PC-3 (cell line): Measurements from ENCODE around the gene RND3. TPM values are rescaled to one million over a fixed set of nuclear protein-coding genes. Genes with fewer than 3 reads are reported as not detected.

ENCODE experiments used
- ATAC-seq: fragments of 200-7000 bp; cut with Tn5 transposase; 2 replicates; pipeline ENCODE4 v1.9.1; 2020; ENCODE audit warnings: mild to moderate bottlenecking, moderate library complexity
- BruUV-seq: library from RNA; stranded (reverse); fragments of 400-500 nt; replicated peaks from 2 replicates; lab custom pipeline; 2021; lab: Mats Ljungman, UMichigan
- CTCF ChIA-PET: fragments of 300-600 bp; sonication (Branson Sonifier 250); formaldehyde crosslinking; loops from one replicate; lab custom pipeline; 2022; ENCODE audit warnings: antibody characterized with exemption; lab: Charles Lee
- POLR2A ChIA-PET: fragments of 300-600 bp; sonication (Branson Sonifier 250); formaldehyde crosslinking; loops from one replicate; lab custom pipeline; 2022; ENCODE audit warnings: antibody characterized with exemption; ENCODE audit not compliant: unreplicated experiment; lab: Charles Lee
- DNase-seq: peaks from one replicate; pipeline ENCODE4 v3.0.0-alpha.2; 2015
- H2AFZ ChIP-seq: fragments of 300-600 bp; sonication (generic); 2 replicates; pipeline ENCODE4 v1.6.0; 2016; ENCODE audit warnings: antibody characterized with exemption, low read length
- H3F3A ChIP-seq: fragments of 300-600 bp; sonication (generic); one replicate; pipeline ENCODE4 v1.6.0; 2017; ENCODE audit warnings: antibody characterized with exemption, low read length, control low read depth, mild to moderate bottlenecking; ENCODE audit not compliant: unreplicated experiment
- H3K27ac ChIP-seq: fragments of 300-600 bp; sonication (generic); 2 replicates; pipeline ENCODE4 v1.5.1; 2016; ENCODE audit warnings: mild to moderate bottlenecking, low read length
- H3K27me3 ChIP-seq: fragments of 300-600 bp; sonication (generic); 2 replicates; pipeline ENCODE4 v1.6.1; 2016; ENCODE audit warnings: low read length, mixed read lengths
- H3K36me3 ChIP-seq: fragments of 300-600 bp; sonication (generic); 2 replicates; pipeline ENCODE4 v1.6.1; 2016; ENCODE audit warnings: low read depth, mixed run types, low read length, mixed read lengths
- H3K4me1 ChIP-seq: fragments of 300-600 bp; sonication (generic); 2 replicates; pipeline ENCODE4 v1.5.1; 2016; ENCODE audit warnings: low read length; ENCODE audit not compliant: insufficient read depth
- H3K4me2 ChIP-seq: fragments of 300-600 bp; sonication (generic); 2 replicates; pipeline ENCODE4 v1.6.0; 2016; ENCODE audit warnings: low read length
- H3K4me3 ChIP-seq: fragments of 300-600 bp; sonication (generic); 2 replicates; pipeline ENCODE4 v1.5.1; 2016; ENCODE audit warnings: mild to moderate bottlenecking, low read length, mixed read lengths
- H3K79me2 ChIP-seq: fragments of 300-600 bp; sonication (generic); 2 replicates; pipeline ENCODE4 v1.6.1; 2017; ENCODE audit warnings: low read length, mixed read lengths
- H3K9ac ChIP-seq: fragments of 300-600 bp; sonication (generic); 2 replicates; pipeline ENCODE4 v1.6.0; 2016; ENCODE audit warnings: mild to moderate bottlenecking, low read length
- H3K9me2 ChIP-seq: fragments of 300-600 bp; sonication (generic); replicated peaks from 2 replicates; pipeline ENCODE4 v1.6.1; 2016; ENCODE audit warnings: mixed run types, low read length, mixed read lengths
- H3K9me3 ChIP-seq: fragments of 300-600 bp; sonication (generic); 2 replicates; pipeline ENCODE4 v1.6.1; 2016; ENCODE audit warnings: low read length, mixed read lengths
- H4K20me1 ChIP-seq: fragments of 300-600 bp; sonication (generic); 2 replicates; pipeline ENCODE4 v1.6.1; 2016; ENCODE audit warnings: low read length, mixed read lengths
- CTCF ChIP-seq: fragments of 300-600 bp; sonication (generic); conservative IDR thresholded peaks from 2 replicates; pipeline ENCODE4 v1.5.1; 2017; ENCODE audit warnings: antibody characterized with exemption, low read depth, mild to moderate bottlenecking, low read length
- EZH2 ChIP-seq: fragments of 300-600 bp; sonication (generic); IDR thresholded peaks from one replicate; pipeline ENCODE4 v1.6.1; 2017; ENCODE audit warnings: antibody characterized with exemption, mild to moderate bottlenecking, low read length; ENCODE audit not compliant: unreplicated experiment
- EZH2phosphoT487 ChIP-seq: fragments of 300-600 bp; sonication (generic); IDR thresholded peaks from 2 replicates; pipeline ENCODE4 v1.6.1; 2018; ENCODE audit warnings: mild to moderate bottlenecking, antibody characterized with exemption, low read length, borderline replicate concordance
- intact Hi-C: fragments of 100-400 bp; cut with micrococcal nuclease; formaldehyde crosslinking; loops from 2 replicates; pipeline ENCODE4 v1.9.0; 2023
- total RNA-seq: library from RNA; depleted of rRNA; stranded (reverse); fragments of >200 nt; gene quantifications from 2 replicates; pipeline ENCODE4 v1.2.3, GENCODE V29; 2014

Gene RND3
- total RNA-seq, 1 experiment from 2014 or later = 201 TPM

- peaks cover 69% of the 10 kb centered on the region for H4K20me1 ChIP-seq
- peaks cover 100% of the 10 kb centered on the region for H3K79me2 ChIP-seq
- H3K27ac ChIP-seq = peak overlapping the region; percentile 98
- POLR2A ChIA-PET = no interaction called here
- ATAC-seq = no peak
- H3K4me2 ChIP-seq = peak overlapping the region; percentile 98
- H2AFZ ChIP-seq = no peak overlapping the region
- H3K4me3 ChIP-seq = no peak overlapping the region
- CTCF ChIA-PET = no interaction called here
- DNase-seq = peak; percentile 1
- peaks cover 20% of the 10 kb centered on the region for H3F3A ChIP-seq
- no peak overlapping the region for H3K9ac ChIP-seq
- intact Hi-C loops = loop anchor here (5.0 kb wide), 1 partner anchor 308 kb away; no protein-coding TSS in a partner anchor
- no peaks in the 10 kb centered on the region for H3K9me2 ChIP-seq
- TF ChIP-seq EZH2 (no peak), CTCF (no peak), EZH2phosphoT487 (no peak)
- H3K36me3 ChIP-seq = peaks cover 80% of the 10 kb centered on the region
- BruUV-seq = no TSS peak
- H3K9me3 ChIP-seq = no peaks in the 10 kb centered on the region
- H3K4me1 ChIP-seq = peaks cover 88% of the 10 kb centered on the region
- H3K27me3 ChIP-seq = no peaks in the 10 kb centered on the region
Observed at GRCh38 chr2:150475479-150476250, 11.8 kb downstream of the RND3 start.

- Histone ChIP-seq H4K20me1 (peaks cover 81% of the 10 kb centered on the region), H3K4me2 (peak overlapping the region; percentile 98)
- intact Hi-C loops = loop anchor here (5.0 kb wide), 1 partner anchor 307 kb away; no protein-coding TSS in a partner anchor
Observed at GRCh38 chr2:150474326-150475074, 13.0 kb downstream of the RND3 start.

More at GRCh38 chr2:150474326-150475074, 13.0 kb downstream of the RND3 start:
- TF ChIP-seq CTCF (no peak), EZH2 (no peak), EZH2phosphoT487 (no peak)
- Histone ChIP-seq H3K36me3 (peaks cover 86% of the 10 kb centered on the region), H3K9me2 (no peaks in the 10 kb centered on the region), H3F3A (peaks cover 12% of the 10 kb centered on the region), H3K4me1 (peaks cover 86% of the 10 kb centered on the region), H2AFZ (no peak overlapping the region), H3K27me3 (no peaks in the 10 kb centered on the region), H3K27ac (peak overlapping the region; percentile 53), H3K9me3 (no peaks in the 10 kb centered on the region), H3K9ac (no peak overlapping the region), H3K4me3 (no peak overlapping the region), H3K79me2 (peaks cover 100% of the 10 kb centered on the region)
- POLR2A ChIA-PET = interaction anchor here (0.6 to 1.0 kb wide), 4 partner anchors 10 to 787 kb away, joined by 3 to 5 read pairs (median 4); partner anchors contain the start of gene RBM43
- CTCF ChIA-PET = no interaction called here
- peak; percentile 3; the same call in 1 of the 2 replicates for ATAC-seq
- DNase-seq = peak; percentile 45
- BruUV-seq = no TSS peak
